Keratinocyte (primary cell): Measurements from ENCODE around the gene RBMS3. TPM values are rescaled to one million over a fixed set of nuclear protein-coding genes. Genes with fewer than 3 reads are reported as not detected.
A peak's percentile ranks its signal among the peaks of the same experiment; 100 is the strongest.

Source experiments
- DNase-seq: peaks from one replicate; pipeline ENCODE4 v3.0.0-alpha.2; 2011; ENCODE audit warnings: low read depth, missing footprints, low spot score
- FAIRE-seq: peaks from 2 replicates; lab custom pipeline; 2011; peaks lifted over from hg19 to GRCh38; lab: Jason Lieb, UNC
- H2AFZ ChIP-seq: 2 replicates; pipeline ENCODE4 v1.6.0; 2012; ENCODE audit warnings: low read length, control low read depth, inconsistent platforms; ENCODE audit not compliant: control insufficient read depth
- H3K27ac ChIP-seq: 2 replicates; pipeline ENCODE4 v1.5.1; 2011; ENCODE audit warnings: low read length; ENCODE audit not compliant: control insufficient read depth, insufficient read depth
- H3K27me3 ChIP-seq: 3 replicates; pipeline ENCODE4 v1.6.0; 2011; ENCODE audit warnings: low read length; ENCODE audit not compliant: control insufficient read depth, insufficient read depth; ENCODE audit errors: extremely low read depth
- H3K36me3 ChIP-seq, 2 experiments: 2 replicates in 1 of 2; 3 replicates in 1 of 2; pipeline ENCODE4 v1.5.1; 2011; ENCODE audit warnings: low read length in 2 of 2, mild to moderate bottlenecking in 1 of 2; ENCODE audit not compliant: control insufficient read depth in 2 of 2, insufficient read depth in 2 of 2; ENCODE audit errors: extremely low read depth in 1 of 2
- H3K4me1 ChIP-seq: 3 replicates; pipeline ENCODE4 v1.5.1; 2011; ENCODE audit warnings: low read length; ENCODE audit not compliant: control insufficient read depth, insufficient read depth; ENCODE audit errors: extremely low read depth
- H3K4me2 ChIP-seq: 3 replicates; pipeline ENCODE4 v1.6.0; 2011; ENCODE audit warnings: low read depth, low read length; ENCODE audit not compliant: control insufficient read depth, insufficient read depth; ENCODE audit errors: extremely low read depth
- H3K4me3 ChIP-seq, 3 experiments: fragments of 200-600 bp in 1 of 3; sonication (generic) in 1 of 3; 2 replicates in 2 of 3; 3 replicates in 1 of 3; pipeline ENCODE4 v1.5.1; 2011 to 2016; ENCODE audit warnings: low read length in 3 of 3, mild to moderate bottlenecking in 3 of 3, control low read depth in 2 of 3, inconsistent platforms in 1 of 3, low read depth in 1 of 3, mixed read lengths in 1 of 3, mixed run types in 1 of 3, moderate library complexity in 1 of 3; ENCODE audit not compliant: control insufficient read depth in 2 of 3, insufficient read depth in 2 of 3; ENCODE audit errors: extremely low read depth in 1 of 3
- H3K79me2 ChIP-seq: 2 replicates; pipeline ENCODE4 v1.6.0; 2012; ENCODE audit warnings: low read length; ENCODE audit not compliant: control insufficient read depth, insufficient read depth
- H3K9ac ChIP-seq: 3 replicates; pipeline ENCODE4 v1.6.0; 2011; ENCODE audit warnings: low read length; ENCODE audit not compliant: control insufficient read depth, insufficient read depth; ENCODE audit errors: extremely low read depth
- H3K9me1 ChIP-seq: 3 replicates; pipeline ENCODE4 v1.6.0; 2011; ENCODE audit warnings: low read length; ENCODE audit not compliant: control insufficient read depth, insufficient read depth; ENCODE audit errors: extremely low read depth
- H3K9me3 ChIP-seq: 2 replicates; pipeline ENCODE4 v1.5.1; 2012; ENCODE audit warnings: low read depth, low read length; ENCODE audit not compliant: control insufficient read depth
- H4K20me1 ChIP-seq: 3 replicates; pipeline ENCODE4 v1.6.0; 2011; ENCODE audit warnings: low read length; ENCODE audit not compliant: control insufficient read depth, insufficient read depth; ENCODE audit errors: extremely low read depth
- EZH2 ChIP-seq: IDR thresholded peaks from one replicate; pipeline ENCODE4 v1.6.1; 2012; ENCODE audit warnings: inconsistent platforms, mild to moderate bottlenecking, low read length, moderate library complexity
- dilution Hi-C: fragments of 300-500 bp; cut with MboI; formaldehyde crosslinking; loops from one replicate; pipeline ENCODE4 v1.7.0; 2020; ENCODE audit warnings: low sequenced_read_pairs; ENCODE audit not compliant: extremely low pct_ligation_motif_present
- polyA plus RNA-seq, 5 experiments: library from polyadenylated mRNA; depleted of rRNA in 3 of 5; stranded (reverse) in 3 of 5; stranded (forward) in 1 of 5; unstranded in 1 of 5; fragments of >200 nt; gene quantifications; 1 replicate in 1 of 5; 2 replicates in 3 of 5; 3 replicates in 1 of 5; pipeline versions ENCODE4 v1.2.1 to v1.2.3, GENCODE V29; 2011 to 2012; ENCODE audit warnings: missing spikeins in 2 of 5, low read depth in 1 of 5, low replicate concordance in 1 of 5
- TF ChIP-seq, protein P1 (sequence below), 3 experiments: IDR thresholded peaks in 1 of 3; conservative IDR thresholded peaks in 1 of 3; optimal IDR thresholded peaks in 1 of 3; 2 replicates in 2 of 3; 3 replicates in 1 of 3; pipeline versions ENCODE3 to v1.5.1; 2011; ENCODE audit warnings: low read length in 3 of 3, mild to moderate bottlenecking in 3 of 3, moderate library complexity in 2 of 3, control low read depth in 1 of 3, inconsistent platforms in 1 of 3; ENCODE audit not compliant: insufficient read depth in 2 of 3; ENCODE audit errors: extremely low read depth in 1 of 3

The RBMS3 gene
- polyA plus RNA-seq, 1 donor (not counting 4 experiments of a cell fraction or from before 2014, with no cell fraction given) = 2.3 TPM

- no peak for TF ChIP-seq EZH2
- TF ChIP-seq, protein P1, sequence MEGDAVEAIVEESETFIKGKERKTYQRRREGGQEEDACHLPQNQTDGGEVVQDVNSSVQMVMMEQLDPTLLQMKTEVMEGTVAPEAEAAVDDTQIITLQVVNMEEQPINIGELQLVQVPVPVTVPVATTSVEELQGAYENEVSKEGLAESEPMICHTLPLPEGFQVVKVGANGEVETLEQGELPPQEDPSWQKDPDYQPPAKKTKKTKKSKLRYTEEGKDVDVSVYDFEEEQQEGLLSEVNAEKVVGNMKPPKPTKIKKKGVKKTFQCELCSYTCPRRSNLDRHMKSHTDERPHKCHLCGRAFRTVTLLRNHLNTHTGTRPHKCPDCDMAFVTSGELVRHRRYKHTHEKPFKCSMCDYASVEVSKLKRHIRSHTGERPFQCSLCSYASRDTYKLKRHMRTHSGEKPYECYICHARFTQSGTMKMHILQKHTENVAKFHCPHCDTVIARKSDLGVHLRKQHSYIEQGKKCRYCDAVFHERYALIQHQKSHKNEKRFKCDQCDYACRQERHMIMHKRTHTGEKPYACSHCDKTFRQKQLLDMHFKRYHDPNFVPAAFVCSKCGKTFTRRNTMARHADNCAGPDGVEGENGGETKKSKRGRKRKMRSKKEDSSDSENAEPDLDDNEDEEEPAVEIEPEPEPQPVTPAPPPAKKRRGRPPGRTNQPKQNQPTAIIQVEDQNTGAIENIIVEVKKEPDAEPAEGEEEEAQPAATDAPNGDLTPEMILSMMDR (optimal IDR thresholded peaks at IDR 0.05 in 1 of 3, IDR thresholded peaks at IDR 0.05 in 1 of 3, conservative IDR thresholded peaks at IDR 0.05 in 1 of 3; ENCODE audit: extremely low read depth in 1 of 3, insufficient read depth in 2 of 3, low read length in 3 of 3) = no peak
- no peaks in the 10 kb centered on the region for H3K36me3 ChIP-seq
- H3K4me3 ChIP-seq = no peak overlapping the region
- no peak for DNase-seq
- H4K20me1 ChIP-seq = no peaks in the 10 kb centered on the region
- H3K9ac ChIP-seq = no peak overlapping the region
- H3K9me1 ChIP-seq = peaks cover 2% of the 10 kb centered on the region
- H3K79me2 ChIP-seq = no peaks in the 10 kb centered on the region
- dilution Hi-C loops = no loop called here
- no peak overlapping the region for H3K4me2 ChIP-seq
- peaks cover 13% of the 10 kb centered on the region for H3K4me1 ChIP-seq
- FAIRE-seq = no peak
- H3K9me3 ChIP-seq = no peaks in the 10 kb centered on the region
- no peak overlapping the region for H2AFZ ChIP-seq
- no peaks in the 10 kb centered on the region for H3K27me3 ChIP-seq
- H3K27ac ChIP-seq = no peak overlapping the region
Measured at GRCh38 chr3:29514912-29515311, 234.0 kb downstream of the RBMS3 start.

- Histone ChIP-seq H3K27me3 (no peaks in the 10 kb centered on the region), H3K4me3 (no peak overlapping the region), H3K9me1 (peaks cover 2% of the 10 kb centered on the region), H2AFZ (no peak overlapping the region), H4K20me1 (no peaks in the 10 kb centered on the region), H3K9ac (no peak overlapping the region), H3K27ac (no peak overlapping the region), H3K36me3 (no peaks in the 10 kb centered on the region), H3K4me2 (peak overlapping the region; percentile 0), H3K9me3 (no peaks in the 10 kb centered on the region), H3K79me2 (no peaks in the 10 kb centered on the region), H3K4me1 (peaks cover 13% of the 10 kb centered on the region)
- dilution Hi-C loops = no loop called here
- DNase-seq (peak; percentile 9), FAIRE-seq (peak; percentile 97)
- TF ChIP-seq, protein P1 (optimal IDR thresholded peaks at IDR 0.05 in 1 of 3, IDR thresholded peaks at IDR 0.05 in 1 of 3, conservative IDR thresholded peaks at IDR 0.05 in 1 of 3; ENCODE audit: extremely low read depth in 1 of 3, insufficient read depth in 2 of 3, low read length in 3 of 3) = no peak
- TF ChIP-seq EZH2 = no peak
Measured at GRCh38 chr3:29515451-29515850, 234.6 kb downstream of the RBMS3 start.
